Activated CD4-positive, alpha-beta T cell treated with anti-CD3 and anti-CD28 coated beads for 4 hours (primary cell): ENCODE data around the gene RLN3.

ENCODE experiments used
- DNase-seq, 2 donors: peaks; one replicate each; pipeline ENCODE4 v3.0.0-alpha.2; 2020

Gene RLN3

DNA sequence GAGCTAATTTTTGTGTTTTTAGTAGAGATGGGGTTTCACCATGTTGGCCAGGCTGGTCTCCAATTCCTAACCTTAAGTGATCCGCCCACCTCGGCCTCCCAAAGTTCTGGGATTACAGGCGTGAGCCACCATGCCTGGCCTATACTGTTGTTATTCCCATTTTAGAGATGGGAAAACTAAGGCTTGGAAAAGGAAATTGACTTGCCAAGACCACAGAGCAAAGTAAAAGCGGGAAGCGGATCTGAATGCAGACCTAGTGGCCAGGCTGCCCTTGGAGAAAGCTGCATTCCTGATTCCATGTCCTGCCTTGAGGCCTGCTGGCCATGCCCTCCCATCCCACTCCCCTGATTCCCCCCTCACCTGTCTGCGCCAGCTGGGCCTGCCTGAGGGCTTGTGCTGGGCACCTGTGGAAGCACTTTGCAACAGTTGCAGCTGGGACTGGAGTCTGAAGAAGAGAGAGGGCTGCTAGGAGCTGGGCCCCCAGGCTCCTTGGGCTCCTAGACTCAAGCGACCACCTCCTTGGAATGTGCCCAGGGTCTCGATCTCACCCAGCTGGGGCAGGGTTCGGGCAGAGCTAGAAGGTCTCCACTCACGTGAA lies 28.2 kb downstream of the RLN3 start:
- DNase-seq = no peak

- no peak for DNase-seq
These were observed 28.9 kb downstream of the RLN3 start for GRCh38 chr19:14056741-14057356.

DNA sequence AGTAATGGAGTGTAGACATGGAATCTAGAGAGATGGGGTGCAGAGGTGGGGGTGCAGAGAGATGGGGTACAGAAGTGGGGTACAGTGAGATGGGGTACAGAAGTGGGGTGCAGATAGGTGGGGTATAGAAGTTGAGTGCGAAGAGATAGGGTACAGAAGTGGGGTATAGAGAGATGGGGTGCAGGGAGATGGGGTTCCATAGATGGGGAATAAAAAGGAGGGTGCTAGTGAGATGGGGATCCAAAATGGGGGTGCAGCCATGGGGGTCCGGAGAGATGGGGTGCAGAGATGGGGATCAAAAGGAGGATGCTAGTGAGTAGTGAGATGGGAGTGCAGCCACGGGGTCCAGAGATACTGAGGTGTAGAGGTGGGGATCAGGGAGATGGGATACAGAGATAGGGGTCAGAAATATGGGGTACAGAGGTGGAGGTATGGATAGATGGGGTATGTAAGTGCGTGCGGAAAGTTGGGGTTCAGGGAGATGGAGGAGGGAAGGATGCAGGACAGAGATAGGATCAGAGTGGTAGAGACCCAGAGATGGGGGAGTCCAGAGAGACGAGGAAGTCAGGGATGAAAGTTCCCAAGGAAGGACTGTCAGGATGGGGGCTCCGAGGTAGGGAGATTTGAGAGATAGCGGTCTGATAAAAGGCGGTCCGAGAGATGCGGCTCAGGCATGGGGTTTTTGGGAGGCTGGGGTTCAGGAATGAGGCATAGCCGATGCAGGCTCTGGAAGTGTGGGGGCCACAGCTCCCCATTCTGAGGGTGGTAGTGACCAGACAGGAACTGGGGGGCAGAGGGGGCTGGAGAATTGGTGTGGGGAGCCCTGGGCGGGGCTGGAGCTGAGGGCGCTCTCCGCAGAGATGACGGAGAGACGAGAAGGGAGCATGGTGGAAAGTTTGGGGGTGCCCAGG lies 30.5 kb downstream of the RLN3 start:
- no peak for DNase-seq

DNA sequence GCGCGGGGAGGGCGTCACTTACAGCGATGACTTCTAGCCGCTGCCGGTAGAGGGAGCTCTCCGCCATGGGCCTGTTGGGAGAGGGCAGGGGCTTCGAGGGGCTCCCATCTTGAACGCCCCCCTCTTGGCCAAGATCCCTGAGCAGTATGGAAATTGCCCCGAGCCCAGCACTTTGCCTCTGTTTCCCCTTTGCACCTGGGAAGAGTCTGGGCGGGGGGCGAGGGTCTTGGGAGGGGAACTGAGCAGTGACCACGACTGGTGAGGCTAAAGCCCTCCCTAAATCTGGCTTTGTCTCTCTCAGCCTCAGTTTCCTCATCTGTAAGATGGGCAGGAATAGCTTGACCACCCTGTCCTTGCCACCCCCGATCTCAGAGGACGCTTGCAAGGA lies 31.1 kb downstream of the RLN3 start:
- DNase-seq = peak; percentile 44 to 54

GRCh38 chr19:14059652-14060155 lies 31.8 kb downstream of the RLN3 start:
- no peak for DNase-seq

GRCh38 chr19:14061081-14061749 lies 33.3 kb downstream of the RLN3 start:
- no peak for DNase-seq

DNA sequence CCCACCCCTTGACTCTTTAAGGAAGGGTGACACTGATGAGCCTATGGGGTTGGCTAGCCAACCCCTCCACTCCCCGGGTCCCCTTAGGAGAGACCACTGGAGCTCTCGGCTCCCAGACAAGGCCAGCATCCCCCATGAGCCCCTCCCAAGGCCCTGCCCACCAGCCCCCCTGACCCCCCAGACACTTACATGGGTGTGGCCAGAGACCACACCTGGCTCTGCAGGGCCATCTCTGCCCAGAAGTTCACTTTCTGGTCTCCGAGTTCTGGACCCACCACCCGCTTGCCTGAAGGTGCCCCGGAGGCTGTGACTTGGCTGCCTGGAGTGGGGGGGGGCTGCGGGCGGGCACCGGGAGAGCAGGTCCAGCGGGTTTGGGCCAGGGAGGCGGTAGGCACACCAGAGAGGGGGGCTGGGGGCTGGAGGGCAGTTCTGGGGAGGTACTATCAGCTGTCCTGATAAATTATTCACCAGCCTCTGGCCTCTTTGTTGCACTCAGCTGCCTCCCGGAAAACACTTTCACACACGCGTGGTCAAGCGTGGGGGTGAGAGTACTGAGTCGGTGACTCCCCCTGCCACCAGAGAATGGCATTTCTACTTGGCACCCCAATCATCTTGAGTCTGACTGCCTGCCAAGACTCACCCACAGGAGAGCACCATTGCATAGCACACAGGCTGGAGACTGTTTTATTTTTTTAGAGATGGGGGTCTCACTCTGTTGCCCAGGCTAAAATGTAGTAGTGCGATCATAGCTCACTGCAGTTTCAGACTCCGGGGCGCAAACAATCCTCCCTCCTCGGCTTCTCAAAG lies 34.0 kb downstream of the RLN3 start, which contains the start of gene PALM3:
PALM3 (minus strand) TSS at position 326 of the 807 bp plus-strand sequence; CDS start at position 230, 96 bp downstream.
- no peak for DNase-seq

DNA sequence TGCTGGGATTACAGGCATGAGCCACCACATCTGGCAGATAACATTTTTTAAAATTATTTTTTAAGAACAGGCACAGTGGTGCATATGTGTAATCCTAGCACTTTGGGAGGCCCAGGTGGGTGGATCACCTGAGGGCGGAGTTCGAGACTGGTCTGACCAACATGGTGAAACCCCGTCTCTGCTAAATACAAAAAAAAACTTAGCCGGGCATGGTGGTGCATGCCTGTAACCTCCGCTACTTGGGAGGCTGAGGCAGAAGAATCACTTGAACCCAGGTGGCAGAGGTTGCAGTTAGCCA lies 34.6 kb downstream of the RLN3 start:
- no peak for DNase-seq

- no peak for DNase-seq
These were observed 35.2 kb downstream of the RLN3 start for GRCh38 chr19:14063105-14063504.

DNA sequence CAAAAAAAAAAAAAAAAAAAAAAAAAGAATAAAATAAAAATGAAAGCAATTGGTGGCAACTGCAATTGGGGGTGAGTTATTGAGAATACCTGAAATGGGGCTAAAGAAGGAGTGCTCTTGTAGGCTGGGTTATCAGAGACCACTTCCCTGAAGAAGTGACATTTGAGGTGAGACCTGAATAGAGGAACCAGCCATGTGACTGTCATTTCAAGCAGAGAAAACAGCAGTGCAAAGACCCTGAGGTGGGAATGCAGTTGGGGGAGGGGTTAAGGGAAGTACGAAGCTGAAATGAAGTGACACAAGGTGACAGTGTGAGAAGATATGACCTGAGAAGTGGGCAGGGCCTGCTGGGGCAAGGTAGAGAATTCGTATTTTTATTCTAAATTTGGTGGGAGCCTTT lies 38.2 kb downstream of the RLN3 start:
- no peak for DNase-seq

- DNase-seq = no peak
These were observed 42.5 kb downstream of the RLN3 start for GRCh38 chr19:14070268-14071050.

- DNase-seq = peak in 1 of 2 donors; percentile 30
These were observed 44.8 kb downstream of the RLN3 start, which contains the start of gene MISP3 for GRCh38 chr19:14072535-14073260. Gene MISP3 (plus strand): TSS chr19:14072786. CDS start chr19:14073310, 524 bp downstream.

- DNase-seq = peak; percentile 67 to 71
These were observed 45.4 kb downstream of the RLN3 start for GRCh38 chr19:14073261-14073924.

GRCh38 chr19:14073925-14074838 lies 46.2 kb downstream of the RLN3 start:
- DNase-seq = peak; percentile 27 to 34

DNA sequence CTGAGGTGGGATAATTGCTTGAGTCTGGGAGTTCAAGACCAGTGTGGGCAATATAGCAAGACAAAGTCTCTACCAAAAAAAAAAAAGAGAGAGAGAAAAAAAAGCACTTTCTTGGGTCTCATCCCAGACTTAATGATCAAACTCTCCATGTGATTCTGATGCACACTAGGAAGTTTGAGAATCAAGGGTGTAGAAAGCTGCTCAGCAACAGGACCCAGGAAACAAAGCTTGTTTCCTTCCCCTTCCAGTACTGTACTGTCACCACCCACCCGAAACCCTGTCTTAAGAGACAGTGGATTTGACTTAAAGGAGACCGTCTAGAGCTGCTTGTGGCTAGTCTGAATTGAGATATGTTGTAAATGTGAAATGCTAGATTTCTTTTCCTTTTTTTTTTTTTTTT lies 50.5 kb downstream of the RLN3 start:
- DNase-seq = no peak
